Trophoblast cell (in vitro differentiated cells and primary cell): ENCODE results near the gene TBRG1.

Experiments
- DNase-seq, 2 donors: peaks; one replicate each; pipeline ENCODE4 v3.0.0-alpha.2; 2016
- H2AFZ ChIP-seq: 2 replicates; pipeline ENCODE4 v1.6.1; 2013; ENCODE audit warnings: low read length, moderate library complexity, mild to moderate bottlenecking; ENCODE audit not compliant: insufficient read depth, poor library complexity
- H2AK5ac ChIP-seq: 2 replicates; pipeline ENCODE4 v1.6.1; 2013; ENCODE audit warnings: mild to moderate bottlenecking, low read length
- H2BK120ac ChIP-seq: 2 replicates; pipeline ENCODE4 v1.6.1; 2013; ENCODE audit warnings: low read length, mild to moderate bottlenecking, moderate library complexity; ENCODE audit not compliant: insufficient read depth, poor library complexity
- H2BK12ac ChIP-seq: 2 replicates; pipeline ENCODE4 v1.6.1; 2013; ENCODE audit warnings: mild to moderate bottlenecking, low read length, moderate library complexity
- H2BK5ac ChIP-seq: 2 replicates; pipeline ENCODE4 v1.6.1; 2013; ENCODE audit warnings: low read length, low read depth, moderate library complexity, mild to moderate bottlenecking; ENCODE audit not compliant: poor library complexity
- H3K14ac ChIP-seq: 2 replicates; pipeline ENCODE4 v1.6.1; 2013; ENCODE audit warnings: mild to moderate bottlenecking, low read length
- H3K18ac ChIP-seq: 2 replicates; pipeline ENCODE4 v1.6.1; 2013; ENCODE audit warnings: mild to moderate bottlenecking, low read length
- H3K23ac ChIP-seq: 2 replicates; pipeline ENCODE4 v1.6.1; 2013; ENCODE audit warnings: low read length
- H3K27ac ChIP-seq: 2 replicates; pipeline ENCODE4 v1.5.1; 2013; ENCODE audit warnings: low read depth, mild to moderate bottlenecking, inconsistent platforms, low read length, moderate library complexity
- H3K27me3 ChIP-seq: 2 replicates; pipeline ENCODE4 v1.6.1; 2013; ENCODE audit warnings: inconsistent platforms, mild to moderate bottlenecking, low read length, moderate library complexity; ENCODE audit not compliant: insufficient read depth
- H3K36me3 ChIP-seq, 2 experiments: 1 replicate in 1 of 2; 2 replicates in 1 of 2; pipeline ENCODE4 v1.6.1; 2013; ENCODE audit warnings: low read length in 2 of 2, mild to moderate bottlenecking in 2 of 2, moderate library complexity in 1 of 2; ENCODE audit not compliant: insufficient read depth in 2 of 2, control insufficient read depth in 1 of 2
- H3K4ac ChIP-seq: 2 replicates; pipeline ENCODE4 v1.6.1; 2013; ENCODE audit warnings: low read depth, mild to moderate bottlenecking, low read length, moderate library complexity
- H3K4me1 ChIP-seq, 2 experiments: 1 replicate in 1 of 2; 2 replicates in 1 of 2; pipeline ENCODE4 v1.6.1; 2013; ENCODE audit warnings: low read length in 2 of 2, mild to moderate bottlenecking in 2 of 2, moderate library complexity in 1 of 2; ENCODE audit not compliant: insufficient read depth in 2 of 2, control insufficient read depth in 1 of 2
- H3K4me2 ChIP-seq: 2 replicates; pipeline ENCODE4 v1.6.1; 2013; ENCODE audit warnings: inconsistent platforms, mild to moderate bottlenecking, low read length, moderate library complexity
- H3K4me3 ChIP-seq: 2 replicates; pipeline ENCODE4 v1.5.1; 2013; ENCODE audit warnings: mild to moderate bottlenecking, low read depth, low read length, inconsistent platforms
- H3K79me1 ChIP-seq: one replicate; pipeline ENCODE4 v1.6.1; 2013; ENCODE audit warnings: low read length
- H3K79me2 ChIP-seq: 2 replicates; pipeline ENCODE4 v1.6.1; 2013; ENCODE audit warnings: low read length, mild to moderate bottlenecking; ENCODE audit not compliant: control insufficient read depth, insufficient read depth, poor library complexity
- H3K9ac ChIP-seq: 2 replicates; pipeline ENCODE4 v1.6.1; 2013; ENCODE audit warnings: mild to moderate bottlenecking, low read length
- H3K9me3 ChIP-seq: 2 replicates; pipeline ENCODE4 v1.6.1; 2013; ENCODE audit warnings: low read depth, mild to moderate bottlenecking, control low read depth, inconsistent platforms, low read length; ENCODE audit not compliant: insufficient read depth
- H4K12ac ChIP-seq: 2 replicates; pipeline ENCODE4 v1.6.1; 2013; ENCODE audit warnings: low read depth, mild to moderate bottlenecking, low read length, moderate library complexity
- H4K8ac ChIP-seq: 2 replicates; pipeline ENCODE4 v1.6.1; 2013; ENCODE audit warnings: low read depth, mild to moderate bottlenecking, low read length, moderate library complexity
- H4K91ac ChIP-seq: one replicate; pipeline ENCODE4 v1.6.1; 2013; ENCODE audit warnings: low read depth, mild to moderate bottlenecking, low read length, moderate library complexity
- WGBS: extraction: QIAGEN DNeasy Blood & Tissue Kit; methylation state at CpG from one replicate; pipeline ENCODE4 v1.1.7; 2013; ENCODE audit warnings: missing lambda C conversion rate; ENCODE audit not compliant: insufficient read length, insufficient coverage; ENCODE audit errors: extremely low coverage; 5-methylcytosine and 5-hydroxymethylcytosine counted together

TBRG1 gene

DNA sequence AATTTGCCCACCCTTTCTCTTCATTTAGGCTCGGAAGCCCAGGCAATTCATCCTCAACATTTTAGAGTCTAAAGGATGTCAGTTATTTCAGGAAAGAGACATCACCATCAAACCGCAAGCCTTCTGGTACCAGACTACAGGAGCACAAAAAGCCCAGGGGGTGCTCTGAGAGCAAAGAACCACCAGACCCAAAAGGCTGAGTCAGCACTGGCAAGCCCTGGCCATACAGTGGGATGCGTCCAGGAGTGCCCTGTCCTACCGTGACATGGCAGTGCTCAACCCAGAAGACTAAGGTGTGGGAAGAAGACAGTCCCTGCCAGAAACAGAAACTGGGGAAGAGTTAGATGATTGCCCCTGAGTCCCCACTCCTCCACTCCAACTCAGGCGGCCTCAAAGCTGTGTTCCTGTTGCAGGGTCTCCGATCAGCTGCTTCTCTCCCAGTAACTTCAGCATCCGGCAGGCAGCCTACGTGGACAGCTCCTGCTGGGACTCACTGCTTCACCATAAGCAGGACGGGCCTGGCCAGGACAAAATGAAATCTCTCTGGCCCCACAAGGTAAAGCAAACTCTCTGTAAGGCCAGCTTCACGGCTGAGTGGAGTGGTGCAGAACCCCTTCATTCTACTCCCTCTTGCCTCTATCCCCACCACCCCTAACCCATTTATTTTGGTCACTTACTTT lies 10.0 kb upstream of the TBRG1 start:
- Histone ChIP-seq H3K4ac (no peak overlapping the region), H3K79me1 (no peaks in the 10 kb centered on the region), H2BK12ac (no peak overlapping the region), H3K27me3 (no peaks in the 10 kb centered on the region), H3K79me2 (no peaks in the 10 kb centered on the region), H3K9me3 (no peaks in the 10 kb centered on the region), H3K18ac (no peak overlapping the region), H2AFZ (no peak overlapping the region), H3K14ac (no peak overlapping the region), H2BK120ac (no peak overlapping the region), H3K4me3 (no peak overlapping the region), H3K27ac (no peak overlapping the region), H2AK5ac (no peak overlapping the region), H4K8ac (no peak overlapping the region), H4K12ac (no peak overlapping the region), H3K4me2 (no peak overlapping the region), H4K91ac (no peak overlapping the region), H3K23ac (no peak overlapping the region), H3K9ac (no peak overlapping the region), H2BK5ac (no peak overlapping the region), H3K36me3 (no peaks in the 10 kb centered on the region), H3K4me1 (no peaks in the 10 kb centered on the region)
- no peak for DNase-seq
- WGBS = no CpG with 5 or more reads among the region's 10 CpGs

DNA sequence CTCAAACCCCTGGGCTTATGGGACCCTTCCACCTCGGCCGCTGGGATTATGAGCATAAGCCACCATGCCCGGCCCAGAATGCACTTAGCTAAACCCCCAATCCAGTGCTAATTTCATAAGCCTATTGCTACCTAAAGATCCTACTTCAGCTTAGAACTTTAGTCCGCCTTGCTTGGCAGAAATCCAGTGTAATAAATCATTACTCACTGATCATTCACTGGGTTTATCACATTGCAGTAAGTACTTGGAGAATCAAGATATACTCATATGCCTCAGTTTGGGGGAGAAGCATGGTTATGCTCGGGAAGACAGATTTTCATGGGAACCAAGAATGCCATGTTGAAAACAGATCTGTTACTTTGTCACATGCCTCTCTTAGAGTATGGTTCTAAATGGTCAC lies 3.8 kb upstream of the TBRG1 start:
- Histone ChIP-seq H4K91ac (no peak overlapping the region), H3K9ac (no peak overlapping the region), H3K79me1 (peaks cover 7% of the 10 kb centered on the region), H3K18ac (no peak overlapping the region), H3K27me3 (no peaks in the 10 kb centered on the region), H3K27ac (no peak overlapping the region), H2AFZ (no peak overlapping the region), H4K8ac (no peak overlapping the region), H2BK5ac (no peak overlapping the region), H3K4me1 (peaks cover 0 to 2% of the 10 kb centered on the region in 2 experiments), H3K79me2 (peaks cover 5% of the 10 kb centered on the region), H3K9me3 (no peaks in the 10 kb centered on the region), H3K23ac (no peak overlapping the region), H3K4ac (no peak overlapping the region), H2BK12ac (no peak overlapping the region), H4K12ac (no peak overlapping the region), H2AK5ac (no peak overlapping the region), H3K14ac (no peak overlapping the region), H3K36me3 (no peaks in the 10 kb centered on the region), H3K4me3 (no peak overlapping the region), H2BK120ac (no peak overlapping the region), H3K4me2 (no peak overlapping the region)
- WGBS = no CpG with 5 or more reads among the region's 5 CpGs
- no peak for DNase-seq

DNA sequence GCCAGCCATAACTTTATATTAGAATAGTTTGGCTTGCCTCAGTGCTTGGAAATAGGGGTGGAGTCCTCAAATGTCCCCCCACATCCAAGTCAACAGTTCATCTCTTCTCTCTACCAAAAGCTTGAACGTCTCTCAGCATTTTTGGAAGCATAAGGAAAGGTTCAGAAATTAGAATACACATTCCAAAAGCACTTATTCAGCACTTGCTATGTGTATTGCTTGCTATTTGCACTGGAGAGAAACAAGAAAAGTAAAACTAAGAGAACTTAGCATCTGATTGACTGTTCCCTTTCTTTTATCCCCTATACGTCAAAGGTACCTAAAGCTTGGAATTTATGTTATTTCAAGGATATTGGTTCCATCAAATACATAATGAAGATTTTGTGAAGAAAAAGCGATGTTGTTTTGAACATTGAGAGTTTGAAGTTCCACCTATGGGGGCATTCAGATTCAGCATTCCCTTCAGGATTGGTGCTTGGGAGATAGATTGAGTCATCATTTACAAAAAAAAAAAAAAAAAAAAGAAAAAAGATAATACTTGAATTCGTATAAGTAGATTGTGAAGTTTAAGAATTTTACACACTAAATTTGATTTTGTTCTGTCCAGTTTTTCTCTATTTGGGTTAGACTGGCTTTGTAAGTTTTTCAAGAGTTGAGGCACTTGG lies 1.3 kb downstream of the TBRG1 start:
- no peak overlapping the region for H4K91ac ChIP-seq
- peaks cover 5% of the 10 kb centered on the region for H3K79me2 ChIP-seq
- H3K23ac ChIP-seq = no peak overlapping the region
- H3K18ac ChIP-seq = no peak overlapping the region
- no peak overlapping the region for H3K14ac ChIP-seq
- no peak overlapping the region for H3K9ac ChIP-seq
- H3K9me3 ChIP-seq = no peaks in the 10 kb centered on the region
- no peak overlapping the region for H2AFZ ChIP-seq
- H3K79me1 ChIP-seq = peaks cover 7% of the 10 kb centered on the region
- no CpG with 5 or more reads among the region's 4 CpGs for WGBS
- H3K36me3 ChIP-seq = peaks cover 8 to 20% of the 10 kb centered on the region in 2 experiments
- H3K4me3 ChIP-seq = no peak overlapping the region
- H2BK120ac ChIP-seq = no peak overlapping the region
- no peak overlapping the region for H2BK5ac ChIP-seq
- peak overlapping the region; percentile 82 for H3K4ac ChIP-seq
- no peak overlapping the region for H4K12ac ChIP-seq
- peak in 1 of 2 donors; percentile 33 for DNase-seq
- H2AK5ac ChIP-seq = no peak overlapping the region
- no peaks in the 10 kb centered on the region for H3K27me3 ChIP-seq
- no peak overlapping the region for H2BK12ac ChIP-seq
- peak overlapping the region; percentile 77 for H3K4me2 ChIP-seq
- no peak overlapping the region for H4K8ac ChIP-seq
- peaks cover 0 to 2% of the 10 kb centered on the region in 2 experiments for H3K4me1 ChIP-seq
- H3K27ac ChIP-seq = no peak overlapping the region

GRCh38 chr11:124625504-124626168 lies 3.0 kb downstream of the TBRG1 start:
- Histone ChIP-seq H3K79me1 (peaks cover 7% of the 10 kb centered on the region), H3K23ac (no peak overlapping the region), H3K36me3 (peaks cover 8 to 26% of the 10 kb centered on the region in 2 experiments), H3K9ac (no peak overlapping the region), H4K12ac (no peak overlapping the region), H3K27ac (no peak overlapping the region), H3K79me2 (peaks cover 5% of the 10 kb centered on the region), H3K4ac (no peak overlapping the region), H4K8ac (no peak overlapping the region), H2BK120ac (no peak overlapping the region), H3K18ac (no peak overlapping the region), H4K91ac (no peak overlapping the region), H2BK5ac (no peak overlapping the region), H3K9me3 (no peaks in the 10 kb centered on the region), H3K4me3 (no peak overlapping the region), H2BK12ac (no peak overlapping the region), H2AFZ (no peak overlapping the region), H3K27me3 (no peaks in the 10 kb centered on the region), H3K4me2 (no peak overlapping the region), H3K14ac (no peak overlapping the region), H2AK5ac (no peak overlapping the region), H3K4me1 (peaks cover 0 to 2% of the 10 kb centered on the region in 2 experiments)
- no peak for DNase-seq
- no CpG with 5 or more reads among the region's 3 CpGs for WGBS
